ENCODE results near the gene MT3. TPM values are rescaled to one million over a fixed set of nuclear protein-coding genes. Genes with fewer than 3 reads are reported as not detected.
A peak's percentile ranks its signal among the peaks of the same experiment; 100 is the strongest.
"Not testable (repeated sequence)": the region's sequence is repeated elsewhere in the genome, so short reads cannot be mapped to it uniquely, and the experiment has no call there.

The MT3 gene
- total RNA-seq, 1 donor from 2014 or later, result not detected

DNA sequence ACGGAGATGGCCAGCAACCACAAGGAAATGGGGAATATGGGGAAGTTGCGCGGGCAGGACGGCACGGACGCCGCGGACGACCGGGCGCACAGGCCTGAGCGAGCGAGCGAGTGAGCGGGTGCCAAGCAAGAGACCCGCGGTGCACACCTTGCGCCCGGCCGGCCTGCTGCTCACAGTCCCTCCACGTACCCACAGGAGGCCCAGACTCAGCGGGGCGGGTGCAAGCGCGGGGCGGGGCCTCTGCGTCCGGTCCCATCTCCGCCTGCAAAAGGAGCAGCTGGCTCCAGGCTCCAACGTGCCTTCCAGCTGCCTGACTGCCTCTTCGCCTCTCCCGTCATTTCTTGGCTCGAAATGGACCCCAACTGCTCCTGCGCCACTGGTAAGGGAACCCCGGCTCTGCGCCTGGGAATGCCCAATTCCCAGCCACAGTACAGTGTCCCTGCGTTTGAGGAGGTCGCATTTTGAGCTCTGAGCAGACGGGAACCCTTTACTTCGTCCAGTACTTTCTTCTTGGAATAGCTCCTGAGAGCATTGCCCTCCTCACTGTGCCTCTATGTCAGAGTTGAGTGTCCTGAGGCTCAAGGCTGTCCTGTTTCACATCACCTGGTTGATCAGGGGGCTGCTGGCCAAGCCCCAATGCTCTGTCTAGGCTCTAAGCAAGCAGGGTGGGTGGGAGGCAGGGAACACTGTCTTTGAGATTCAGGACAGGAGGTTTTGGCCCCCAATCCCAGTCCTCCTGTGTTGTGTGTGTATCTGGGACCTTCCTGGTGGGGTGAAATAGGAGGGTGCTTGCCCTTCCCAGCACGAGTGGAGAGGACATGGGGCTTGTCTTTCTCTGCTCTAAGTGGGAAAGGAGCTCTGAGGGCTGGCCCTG lies 28.1 kb downstream of the MT3 start:
- TF ChIP-seq, protein P1, sequence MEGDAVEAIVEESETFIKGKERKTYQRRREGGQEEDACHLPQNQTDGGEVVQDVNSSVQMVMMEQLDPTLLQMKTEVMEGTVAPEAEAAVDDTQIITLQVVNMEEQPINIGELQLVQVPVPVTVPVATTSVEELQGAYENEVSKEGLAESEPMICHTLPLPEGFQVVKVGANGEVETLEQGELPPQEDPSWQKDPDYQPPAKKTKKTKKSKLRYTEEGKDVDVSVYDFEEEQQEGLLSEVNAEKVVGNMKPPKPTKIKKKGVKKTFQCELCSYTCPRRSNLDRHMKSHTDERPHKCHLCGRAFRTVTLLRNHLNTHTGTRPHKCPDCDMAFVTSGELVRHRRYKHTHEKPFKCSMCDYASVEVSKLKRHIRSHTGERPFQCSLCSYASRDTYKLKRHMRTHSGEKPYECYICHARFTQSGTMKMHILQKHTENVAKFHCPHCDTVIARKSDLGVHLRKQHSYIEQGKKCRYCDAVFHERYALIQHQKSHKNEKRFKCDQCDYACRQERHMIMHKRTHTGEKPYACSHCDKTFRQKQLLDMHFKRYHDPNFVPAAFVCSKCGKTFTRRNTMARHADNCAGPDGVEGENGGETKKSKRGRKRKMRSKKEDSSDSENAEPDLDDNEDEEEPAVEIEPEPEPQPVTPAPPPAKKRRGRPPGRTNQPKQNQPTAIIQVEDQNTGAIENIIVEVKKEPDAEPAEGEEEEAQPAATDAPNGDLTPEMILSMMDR (IDR thresholded peaks at IDR 0.05), result no peak
- ATAC-seq, result peak; percentile 94
- H3K36me3 ChIP-seq, result no peaks in the 10 kb centered on the region

DNA sequence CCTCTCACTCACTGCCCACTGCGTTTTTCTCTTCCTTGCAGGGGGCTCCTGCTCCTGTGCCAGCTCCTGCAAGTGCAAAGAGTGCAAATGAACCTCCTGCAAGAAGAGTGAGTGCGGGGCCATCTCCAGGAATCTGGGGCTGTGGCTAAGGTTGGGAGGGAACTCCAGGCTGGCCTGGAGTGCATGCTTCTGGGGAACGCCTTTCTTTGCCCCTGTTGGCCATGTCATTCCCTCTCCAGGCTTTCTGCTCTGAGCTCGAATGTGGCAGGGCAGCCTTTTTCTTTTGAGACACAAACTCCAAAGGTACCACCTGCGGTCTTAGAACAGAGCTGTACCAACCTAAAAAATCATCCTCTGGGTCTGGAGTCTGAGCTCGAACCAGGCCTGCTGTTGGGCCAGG lies 28.8 kb downstream of the MT3 start:
- peak overlapping the region; percentile 47 for H3K4me3 ChIP-seq
- H3K27ac ChIP-seq, result no peak overlapping the region
- DNase-seq, result no peak
- H3K27me3 ChIP-seq, result no peaks in the 10 kb centered on the region
- TF ChIP-seq, protein P1 (IDR thresholded peaks at IDR 0.05), result no peak
- intact Hi-C loops (cut with DNase I), result no loop called here
- peaks cover 8% of the 10 kb centered on the region for H3K4me1 ChIP-seq
- H3K9me3 ChIP-seq, result no peaks in the 10 kb centered on the region
- ATAC-seq, result no peak
- H3K36me3 ChIP-seq, result no peaks in the 10 kb centered on the region

More for the DNA sequence above, 28.1 kb downstream of the MT3 start:
- intact Hi-C loops (cut with DNase I), result no loop called here
- Histone ChIP-seq H3K27ac (peak overlapping the region; percentile 69), H3K4me1 (peaks cover 8% of the 10 kb centered on the region), H3K4me3 (peak overlapping the region; percentile 47), H3K9me3 (no peaks in the 10 kb centered on the region), H3K27me3 (no peaks in the 10 kb centered on the region)
- peak; percentile 86 for DNase-seq

DNA sequence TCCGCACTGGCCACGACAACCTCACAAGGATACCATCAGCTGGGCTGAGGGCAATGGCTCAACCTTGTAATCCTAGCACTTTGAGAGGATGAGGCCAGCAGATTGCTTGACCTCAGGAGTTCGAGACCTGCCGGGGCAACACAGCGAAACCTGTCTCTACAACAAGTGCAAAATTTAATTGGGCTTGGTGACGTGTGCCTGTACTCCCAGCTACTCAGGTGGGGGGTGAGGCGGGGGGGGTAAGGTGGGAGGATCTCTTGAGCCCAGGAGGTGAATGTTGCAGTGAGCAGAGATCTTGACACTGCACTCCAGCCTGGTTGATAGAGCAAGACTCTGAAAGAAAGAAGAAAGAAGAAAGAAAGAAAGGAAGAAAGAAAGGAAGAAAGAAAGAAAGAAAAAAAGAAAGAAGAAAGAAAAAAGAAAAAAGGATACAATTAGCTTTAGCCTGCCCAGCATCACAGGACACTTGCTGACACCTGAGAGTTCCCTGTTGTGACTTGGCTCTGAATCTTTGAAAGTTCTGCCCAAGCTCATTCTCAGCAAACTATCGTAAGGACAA lies 31.1 kb downstream of the MT3 start:
- peaks cover 8% of the 10 kb centered on the region for H3K4me1 ChIP-seq
- H3K4me3 ChIP-seq, result no peak overlapping the region
- intact Hi-C loops (cut with DNase I), result no loop called here
- H3K27me3 ChIP-seq, result no peaks in the 10 kb centered on the region
- no peaks in the 10 kb centered on the region for H3K36me3 ChIP-seq
- ATAC-seq (no peak), DNase-seq (no peak)
- H3K9me3 ChIP-seq, result no peaks in the 10 kb centered on the region
- TF ChIP-seq, protein P1 (IDR thresholded peaks at IDR 0.05), result no peak
- H3K27ac ChIP-seq, result no peak overlapping the region

- H3K27ac ChIP-seq; H3K9me3 ChIP-seq; H3K4me3 ChIP-seq; H3K36me3 ChIP-seq; ATAC-seq; intact Hi-C loops (cut with DNase I); H3K27me3 ChIP-seq; DNase-seq: not testable (repeated sequence)
- H3K4me1 ChIP-seq, result peaks cover 14% of the 10 kb centered on the region
Measured at GRCh38 chr16:56621665-56622445, 32.5 kb downstream of the MT3 start.

DNA sequence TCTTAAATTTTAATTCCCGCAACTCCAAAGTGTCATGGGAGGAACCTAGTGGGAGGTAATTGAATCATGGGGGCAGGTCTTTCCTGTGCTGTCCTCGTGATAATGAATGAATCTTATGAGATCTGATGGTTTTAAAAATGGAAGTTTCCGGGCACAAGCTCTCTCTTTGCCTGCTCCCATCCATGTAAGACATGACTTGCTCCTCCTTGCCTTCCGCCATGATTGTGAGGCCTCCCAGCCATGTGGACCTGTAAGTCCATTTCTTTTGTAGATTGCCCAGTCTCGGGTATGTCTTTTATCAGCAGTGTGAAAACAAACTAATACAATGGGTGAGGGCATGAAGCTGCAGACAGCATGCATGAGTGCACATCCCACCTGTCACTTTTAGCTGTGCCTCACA lies 33.9 kb downstream of the MT3 start:
- H3K27ac ChIP-seq; H3K36me3 ChIP-seq; H3K4me3 ChIP-seq; ATAC-seq; intact Hi-C loops (cut with DNase I); H3K4me1 ChIP-seq; H3K27me3 ChIP-seq; H3K9me3 ChIP-seq; DNase-seq: not testable (repeated sequence)

- intact Hi-C loops (cut with DNase I), result no loop called here
- no peaks in the 10 kb centered on the region for H3K9me3 ChIP-seq
Measured at GRCh38 chr16:56623637-56624036, 34.3 kb downstream of the MT3 start.

More at GRCh38 chr16:56623637-56624036, 34.3 kb downstream of the MT3 start:
- DNase-seq, result no peak
- TF ChIP-seq, protein P1 (IDR thresholded peaks at IDR 0.05), result no peak
- no peaks in the 10 kb centered on the region for H3K36me3 ChIP-seq
- H3K4me1 ChIP-seq, result peaks cover 6% of the 10 kb centered on the region
- no peak overlapping the region for H3K27ac ChIP-seq
- H3K4me3 ChIP-seq, result no peak overlapping the region
- no peaks in the 10 kb centered on the region for H3K27me3 ChIP-seq
- ATAC-seq, result no peak

Measured in upper lobe of right lung (tissue), 1 donor.